NCI-H524 treated with DMSO at 0.1 percent for 48 hours (cell line): ENCODE results near the gene NR2C2.

ENCODE experiments used
- DNase-seq: peaks from one replicate; lab custom pipeline; 2025; lab: John Stamatoyannopoulos, UW

NR2C2 gene

GRCh38 chr3:15064299-15064834, 117.0 kb downstream of the NR2C2 start:
- no peak for DNase-seq

GRCh38 chr3:15064835-15065549, 117.6 kb downstream of the NR2C2 start, which contains the start of gene MRPS25:
TSS of gene MRPS25 (minus strand) at chr3:15065315. CDS start at chr3:15065194, 121 bp downstream.
- peak; percentile 48 for DNase-seq

- no peak for DNase-seq
These were observed 118.2 kb downstream of the NR2C2 start for GRCh38 chr3:15065550-15066007.

- no peak for DNase-seq
These were observed 119.1 kb downstream of the NR2C2 start for GRCh38 chr3:15066467-15066866.

- DNase-seq, result no peak
These were observed 122.1 kb downstream of the NR2C2 start for GRCh38 chr3:15069441-15069840.

- DNase-seq, result no peak
These were observed 124.3 kb downstream of the NR2C2 start for GRCh38 chr3:15071699-15072098.

- DNase-seq, result no peak
These were observed 127.1 kb downstream of the NR2C2 start for GRCh38 chr3:15074500-15074899.

GRCh38 chr3:15079091-15079490, 131.7 kb downstream of the NR2C2 start:
- DNase-seq, result no peak

GRCh38 chr3:15081960-15082664, 134.7 kb downstream of the NR2C2 start:
- no peak for DNase-seq

GRCh38 chr3:15083252-15083651, 135.9 kb downstream of the NR2C2 start:
- DNase-seq, result no peak

- no peak for DNase-seq
These were observed 138.9 kb downstream of the NR2C2 start for GRCh38 chr3:15086263-15086662.

GRCh38 chr3:15086699-15087098, 139.3 kb downstream of the NR2C2 start:
- DNase-seq, result no peak

GRCh38 chr3:15089201-15089600, 141.8 kb downstream of the NR2C2 start:
- no peak for DNase-seq

GRCh38 chr3:15091575-15091974, 144.2 kb downstream of the NR2C2 start:
- DNase-seq, result no peak

GRCh38 chr3:15092686-15093085, 145.3 kb downstream of the NR2C2 start:
- no peak for DNase-seq

- no peak for DNase-seq
These were observed 146.9 kb downstream of the NR2C2 start for GRCh38 chr3:15094187-15094875.

- DNase-seq, result no peak
These were observed 148.7 kb downstream of the NR2C2 start for GRCh38 chr3:15096046-15096445.

- DNase-seq, result no peak
These were observed 150.5 kb downstream of the NR2C2 start for GRCh38 chr3:15097891-15098290.
